Measurements from ENCODE around the gene UTY. TPM values are rescaled to one million over a fixed set of nuclear protein-coding genes. Genes with fewer than 3 reads are reported as not detected.

The UTY gene
- total RNA-seq: 5.2 and 10.4 TPM in 2 replicates

DNA sequence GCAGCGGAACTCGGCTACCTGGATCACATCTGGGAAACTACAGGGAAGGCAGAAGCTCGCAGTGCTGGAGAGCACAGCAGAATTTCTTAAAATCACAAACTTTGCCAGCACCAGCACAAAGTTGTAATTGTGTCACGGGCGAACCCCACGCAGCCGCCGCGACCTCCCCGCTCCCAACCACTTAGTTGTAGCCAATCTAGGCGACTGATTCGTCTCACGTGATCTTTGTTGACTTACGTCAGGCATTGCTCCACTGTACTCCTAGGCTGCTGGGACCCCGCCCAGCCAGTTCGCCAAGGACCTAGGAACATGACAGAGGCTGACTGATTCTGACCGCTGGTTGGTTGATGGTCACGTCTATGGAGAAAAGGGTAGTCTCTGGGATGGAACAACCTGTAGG lies at the start of gene UTY:
Gene UTY (minus strand): TSS at position 206 of the 400 bp plus-strand sequence. CDS start 368 bp downstream, outside the sequence.

Other genes with a start within 250 kb of the UTY start
- 0.18 and 0.49 TPM in 2 replicates for gene TMSB4Y, start 223.9 kb upstream of the UTY start, total RNA-seq